Stomach (tissue), 4 donors: Measurements from ENCODE around the gene PCDHA3.
"Not testable (repeated sequence)": the region's sequence is repeated elsewhere in the genome, so short reads cannot be mapped to it uniquely, and the experiment has no call there.

Experiments
- CTCF ChIP-seq, 7 experiments: fragments of 450-650 bp in 4 of 7; fragments of 200-600 bp in 3 of 7; sonication (generic) in 3 of 7; IDR thresholded peaks; one replicate each; pipeline ENCODE4 v1.5.1; 2016 to 2019; ENCODE audit warnings: antibody characterized with exemption in 7 of 7, control low read depth in 2 of 7, mild to moderate bottlenecking in 1 of 7
- EP300 ChIP-seq: sonication (generic); formaldehyde crosslinking; IDR thresholded peaks from one replicate; pipeline ENCODE4 v1.6.1; 2017; ENCODE audit warnings: antibody characterized with exemption
- POLR2A ChIP-seq, 4 donors: fragments of 450-650 bp; IDR thresholded peaks; one replicate each; pipeline ENCODE4 v1.6.1; 2016; ENCODE audit warnings: antibody characterized with exemption in 4 of 4, control low read depth in 2 of 4, mild to moderate bottlenecking in 1 of 4, moderate library complexity in 1 of 4
- POLR2AphosphoS5 ChIP-seq, 3 donors: sonication (generic); formaldehyde crosslinking; IDR thresholded peaks; one replicate each; pipeline ENCODE4 v1.6.1; 2016; ENCODE audit warnings: antibody characterized with exemption in 3 of 3

GRCh38 chr5:140808241-140808888 lies 7.5 kb downstream of the PCDHA3 start:
- not testable (repeated sequence) for TF ChIP-seq POLR2A (IDR thresholded peaks at IDR 0.05); CTCF (IDR thresholded peaks at IDR 0.05); POLR2AphosphoS5 (IDR thresholded peaks at IDR 0.05); EP300
